HepG2 (cell line): ENCODE results near the gene AMDHD1. TPM values are rescaled to one million over a fixed set of nuclear protein-coding genes. Genes with fewer than 3 reads are reported as not detected.

Experiments
- BORCS8-MEF2B ChIP-seq: sonication (generic); formaldehyde crosslinking; IDR thresholded peaks from 2 replicates; pipeline ENCODE4 v1.8.0; 2022; ENCODE audit warnings: mild to moderate bottlenecking, missing genetic modification reagents
- ELF4 ChIP-seq: sonication (generic); formaldehyde crosslinking; IDR thresholded peaks from 2 replicates; pipeline ENCODE4 v1.5.0; 2020; ENCODE audit warnings: missing genetic modification reagents, mild to moderate bottlenecking, moderate library complexity, borderline replicate concordance
- HOXA7 ChIP-seq: sonication (generic); formaldehyde crosslinking; IDR thresholded peaks from 2 replicates; pipeline ENCODE4 v1.8.1; 2022; ENCODE audit warnings: mild to moderate bottlenecking, missing genetic modification reagents, moderate library complexity
- KIAA2018 ChIP-seq: sonication (generic); formaldehyde crosslinking; IDR thresholded peaks from 2 replicates; pipeline ENCODE4 v1.5.0; 2020; ENCODE audit warnings: mild to moderate bottlenecking, missing genetic modification reagents, borderline replicate concordance
- PRMT3 ChIP-seq: sonication (generic); formaldehyde crosslinking; IDR thresholded peaks from 2 replicates; pipeline ENCODE4 v1.8.1; 2022; ENCODE audit warnings: low read depth, mild to moderate bottlenecking, moderate library complexity, missing genetic modification reagents, borderline replicate concordance
- RBAK ChIP-seq: sonication (generic); formaldehyde crosslinking; IDR thresholded peaks from 2 replicates; pipeline ENCODE4 v1.5.1; 2020; ENCODE audit warnings: mild to moderate bottlenecking, missing genetic modification reagents
- SMAD1 ChIP-seq: sonication (generic); formaldehyde crosslinking; IDR thresholded peaks from 2 replicates; pipeline ENCODE4 v1.4.0; 2020; ENCODE audit warnings: missing genetic modification reagents, low read depth, mild to moderate bottlenecking, borderline replicate concordance
- SP1 ChIP-seq, 2 experiments: fragments of 450-650 bp in 1 of 2; sonication (generic) in 1 of 2; formaldehyde crosslinking in 1 of 2; IDR thresholded peaks; 2 replicates each; pipeline versions ENCODE4 v1.4.0 to v1.6.1; 2016 to 2020; ENCODE audit warnings: missing genetic modification reagents in 1 of 2
- TRIM24 ChIP-seq: sonication (generic); formaldehyde crosslinking; IDR thresholded peaks from 2 replicates; pipeline ENCODE4 v1.8.0; 2022; ENCODE audit warnings: mild to moderate bottlenecking, missing genetic modification reagents
- ZNF569 ChIP-seq: sonication (generic); formaldehyde crosslinking; IDR thresholded peaks from 2 replicates; pipeline ENCODE4 v1.5.0; 2020; ENCODE audit warnings: mild to moderate bottlenecking, missing genetic modification reagents, moderate library complexity, borderline replicate concordance
- ZNF780A ChIP-seq: sonication (generic); formaldehyde crosslinking; IDR thresholded peaks from 2 replicates; pipeline ENCODE4 v1.8.0; 2022; ENCODE audit warnings: mild to moderate bottlenecking, missing genetic modification reagents, moderate library complexity
- polyA plus RNA-seq, 8 experiments: library from polyadenylated mRNA; depleted of rRNA in 3 of 8; stranded (reverse) in 7 of 8; unstranded in 1 of 8; fragments of >200 nt; fragmentation: Illumina TruSeq in 4 of 8; extraction: Trizol in 4 of 8; gene quantifications; 2 replicates each; pipeline versions ENCODE4 v1.2.1 to v1.2.3, GENCODE V29; 2011 to 2016; ENCODE audit warnings: low read depth in 4 of 8, missing spikeins in 1 of 8, mixed read lengths in 1 of 8; ENCODE audit not compliant: insufficient read depth in 1 of 8
- total RNA-seq, 5 experiments: library from RNA; depleted of rRNA; stranded (reverse); fragments of >200 nt; fragmentation: Illumina TruSeq; extraction: Trizol; gene quantifications; 2 replicates each; pipeline ENCODE4 v1.2.3, GENCODE V29; 2016; ENCODE audit warnings: low read depth in 1 of 5

AMDHD1 gene
- total and polyA plus RNA-seq, 2 of the 13 experiments (the other 11 are each of a cell fraction or from before 2014, with no cell fraction given): 6.5 to 29.6 TPM

DNA sequence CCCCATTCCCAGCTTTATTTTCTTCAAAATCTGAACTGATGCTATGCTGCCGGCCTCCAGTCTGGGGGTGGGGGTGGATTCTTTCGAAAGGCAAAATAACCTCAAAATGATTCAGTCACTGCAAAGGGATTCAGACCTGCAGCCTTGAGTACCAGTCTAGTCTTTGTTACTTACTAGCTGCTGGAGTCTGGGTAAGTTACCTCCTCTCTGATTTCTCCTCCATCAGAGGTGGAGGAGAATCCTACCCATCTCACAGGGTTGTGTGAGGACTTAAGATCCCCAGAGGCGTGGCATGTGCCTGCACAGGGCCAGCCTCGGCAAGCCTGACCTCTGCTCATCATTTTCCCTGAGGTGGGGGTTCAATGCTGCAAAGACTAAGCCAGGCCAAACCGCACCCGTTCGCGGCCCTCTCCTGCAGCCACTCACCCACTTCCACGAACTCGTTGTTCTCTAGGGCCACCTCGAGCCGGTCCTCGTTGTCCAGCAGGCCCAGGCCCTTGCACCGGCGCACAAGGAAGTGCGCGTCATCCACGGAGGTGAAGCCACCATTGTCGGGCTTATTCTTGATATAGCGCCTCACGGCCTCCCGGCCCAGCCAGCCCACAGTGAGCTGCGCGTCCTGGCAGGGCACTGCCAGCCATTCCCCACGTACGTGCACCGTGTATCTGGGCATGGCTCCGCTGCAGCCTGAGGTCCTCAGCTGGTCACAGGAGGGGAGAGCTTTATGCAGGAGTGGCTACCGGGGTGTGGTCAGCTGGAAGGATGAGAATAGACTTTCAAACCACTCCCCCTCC is 52.3 kb downstream of the AMDHD1 start (continued):
- TF ChIP-seq KIAA2018 (CRISPR knock-in tag) (no peak), ZNF569 (CRISPR knock-in tag) (no peak), SP1 (IDR thresholded peaks at IDR 0.05) (no peak), SP1 (CRISPR knock-in tag; IDR thresholded peaks at IDR 0.05) (no peak), ELF4 (no peak), HOXA7 (CRISPR knock-in tag) (no peak), BORCS8-MEF2B (CRISPR knock-in tag) (no peak), ZNF780A (CRISPR knock-in tag) (no peak), RBAK (no peak), PRMT3 (CRISPR knock-in tag) (0 out of 2 replicates have a peak, but pooled peaks have one; percentile 2), SMAD1 (CRISPR knock-in tag) (peak; percentile 14; the same call in 1 of the 2 replicates), TRIM24 (CRISPR knock-in tag) (0 out of 2 replicates have a peak, but pooled peaks have one; percentile 12)
